ENCODE results near the gene ZNF41. TPM values are rescaled to one million over a fixed set of nuclear protein-coding genes. Genes with fewer than 3 reads are reported as not detected.

ZNF41 gene
- total RNA-seq, 1 experiment from 2014 or later = 8.0 TPM

- Histone ChIP-seq H3K27ac (ENCODE audit: low read length) (no peak overlapping the region), H3K4me3 (ENCODE audit: low read depth in 2 of 2, low read length in 2 of 2) (no peak overlapping the region), H3K4me1 (ENCODE audit: control insufficient read depth, insufficient read depth, low read length) (no peaks in the 10 kb centered on the region), H3K27me3 (ENCODE audit: control insufficient read depth, insufficient read depth, low read length) (no peaks in the 10 kb centered on the region), H3K9me3 (ENCODE audit: control insufficient read depth, insufficient read depth, low read depth, low read length) (0 out of 2 replicates have a peak, but pooled peaks cover 3% of the 10 kb centered on the region), H3K36me3 (ENCODE audit: control insufficient read depth, insufficient read depth, low read length) (no peaks in the 10 kb centered on the region)
- ATAC-seq (no peak), DNase-seq (ENCODE audit: low read depth, low spot score) (no peak)
- BruUV-seq (replicated peaks) = no TSS peak
- ChIA-PET CTCF (no interaction called here), POLR2A (no interaction called here)
- in situ Hi-C loops (cut with HindIII; ENCODE audit: low pct_unique_long_range_greater_than_20kb, low sequenced_read_pairs) = no loop called here
- intact Hi-C loops (cut with micrococcal nuclease; ENCODE audit: unreplicated experiment) = no loop called here
- TF ChIP-seq TCF7L2 (IDR thresholded peaks at IDR 0.05; ENCODE audit: low read depth, low read length) (no peak), POLR2AphosphoS5 (IDR thresholded peaks at IDR 0.05; ENCODE audit: low read depth, low read length) (no peak), REST (IDR thresholded peaks at IDR 0.05; ENCODE audit: insufficient read depth in 1 of 2, low read depth in 2 of 2, low read length in 1 of 2) (no peak), SIN3A (IDR thresholded peaks at IDR 0.05; ENCODE audit: borderline replicate concordance, insufficient read depth, low read depth, low read length) (no peak), CTCF (IDR thresholded peaks at IDR 0.05) (no peak)
These were observed 62.8 kb downstream of the ZNF41 start for GRCh38 chrX:47420265-47420664.

- intact Hi-C loops (cut with micrococcal nuclease; ENCODE audit: unreplicated experiment) = no loop called here
- TF ChIP-seq POLR2AphosphoS5 (IDR thresholded peaks at IDR 0.05; ENCODE audit: low read depth, low read length) (no peak), TCF7L2 (IDR thresholded peaks at IDR 0.05; ENCODE audit: low read depth, low read length) (no peak), REST (IDR thresholded peaks at IDR 0.05; ENCODE audit: insufficient read depth in 1 of 2, low read depth in 2 of 2, low read length in 1 of 2) (no peak), SIN3A (IDR thresholded peaks at IDR 0.05; ENCODE audit: borderline replicate concordance, insufficient read depth, low read depth, low read length) (no peak), CTCF (IDR thresholded peaks at IDR 0.05) (no peak)
These were observed 69.8 kb downstream of the ZNF41 start for GRCh38 chrX:47413179-47413594.

More at GRCh38 chrX:47413179-47413594, 69.8 kb downstream of the ZNF41 start:
- CTCF ChIA-PET = no interaction called here
- peaks cover 13% of the 10 kb centered on the region for H3K9me3 ChIP-seq (ENCODE audit: control insufficient read depth, insufficient read depth, low read depth, low read length)
- no peaks in the 10 kb centered on the region for H3K4me1 ChIP-seq (ENCODE audit: control insufficient read depth, insufficient read depth, low read length)
- no peak overlapping the region for H3K4me3 ChIP-seq (ENCODE audit: low read depth in 2 of 2, low read length in 2 of 2)
- POLR2A ChIA-PET = no interaction called here
- in situ Hi-C loops (cut with HindIII; ENCODE audit: low pct_unique_long_range_greater_than_20kb, low sequenced_read_pairs) = no loop called here
- DNase-seq (ENCODE audit: low read depth, low spot score) = no peak
- H3K27ac ChIP-seq (ENCODE audit: low read length) = no peak overlapping the region
- BruUV-seq (replicated peaks) = no TSS peak
- no peaks in the 10 kb centered on the region for H3K36me3 ChIP-seq (ENCODE audit: control insufficient read depth, insufficient read depth, low read length)
- ATAC-seq = no peak
- no peaks in the 10 kb centered on the region for H3K27me3 ChIP-seq (ENCODE audit: control insufficient read depth, insufficient read depth, low read length)

Other genes starting within 250 kb of the ZNF41 start
- not detected for gene ZNF157, start 112.6 kb downstream of the ZNF41 start, total RNA-seq (2021; ENCODE audit: unreplicated experiment)
- gene ARAF, start 78.0 kb upstream of the ZNF41 start, total RNA-seq (2021; ENCODE audit: unreplicated experiment) = 87.9 TPM
- gene TIMP1, start 99.2 kb upstream of the ZNF41 start, total RNA-seq (2021; ENCODE audit: unreplicated experiment) = 131 TPM
- 1.0 TPM for gene SYN1, start 136.6 kb upstream of the ZNF41 start, total RNA-seq (2021; ENCODE audit: unreplicated experiment)
- gene CFP, start 146.7 kb upstream of the ZNF41 start, total RNA-seq (2021; ENCODE audit: unreplicated experiment) = 0.59 TPM
- gene ELK1, start 167.3 kb upstream of the ZNF41 start, total RNA-seq (2021; ENCODE audit: unreplicated experiment) = 64.6 TPM
- 129 TPM for gene UXT, start 176.0 kb upstream of the ZNF41 start, total RNA-seq (2021; ENCODE audit: unreplicated experiment)